ENCODE data around the gene SYNE4. TPM values are rescaled to one million over a fixed set of nuclear protein-coding genes. Genes with fewer than 3 reads are reported as not detected.
A peak's percentile ranks its signal among the peaks of the same experiment; 100 is the strongest.

The SYNE4 gene
- total and polyA plus RNA-seq, 2 of the 4 experiments (the other 2 are of a cell fraction), result 0.27 TPM; not detected in 1

DNA sequence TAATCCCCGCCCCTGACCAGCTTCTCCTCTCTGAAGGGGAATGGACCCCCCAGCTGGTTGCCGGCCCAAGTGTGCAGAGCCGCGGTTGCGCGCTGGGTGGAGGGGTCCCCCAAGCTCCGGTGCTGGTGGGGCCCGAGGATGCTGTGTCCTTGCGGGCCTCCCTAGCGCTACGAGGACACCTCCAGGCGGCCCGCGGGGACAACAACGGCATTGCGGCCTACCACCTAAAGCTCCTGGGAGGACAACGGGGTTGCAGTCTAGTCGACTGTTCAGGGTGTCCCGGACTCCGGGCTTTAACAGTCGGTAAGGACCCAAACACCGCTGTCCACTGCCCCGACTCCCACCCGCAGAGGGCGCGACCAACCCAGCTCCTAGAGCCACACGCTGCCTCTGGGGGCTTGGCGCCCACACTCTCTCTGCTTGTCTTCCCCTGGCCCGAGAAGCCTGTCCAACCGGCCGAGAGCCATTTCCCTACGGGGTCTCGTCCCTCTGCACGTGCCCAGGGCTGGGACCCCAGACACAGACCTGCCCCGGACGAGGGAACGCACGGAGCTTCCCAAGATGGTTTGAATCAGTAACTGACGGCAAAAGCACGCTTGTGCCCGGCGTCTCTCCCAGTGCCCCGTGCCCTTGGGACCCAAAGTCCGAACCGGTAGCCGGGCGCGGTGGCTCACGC is 14.6 kb downstream of the SYNE4 start:
- no peak overlapping the region for H3K4ac ChIP-seq (ENCODE audit: low read depth, low read length)
- CTCF ChIA-PET, result interaction anchor here (1.4 kb wide), 1 partner anchor 47 kb away, joined by 3 read pairs; no protein-coding TSS in a partner anchor
- H3K18ac ChIP-seq (ENCODE audit: low read depth, low read length), result no peak overlapping the region
- no peak overlapping the region for H3K4me3 ChIP-seq (ENCODE audit: insufficient read depth, low read depth, low read length)
- no peak for DNase-seq
- no peak overlapping the region for H2BK5ac ChIP-seq (ENCODE audit: low read depth, low read length, poor library complexity, severe bottlenecking)
- no peak overlapping the region for H3K23ac ChIP-seq (ENCODE audit: low read depth, low read length)
- no peak overlapping the region for H3K9ac ChIP-seq (ENCODE audit: low read depth, low read length)
- no peak overlapping the region for H2AK5ac ChIP-seq (ENCODE audit: low read depth, low read length)
- H3K4me2 ChIP-seq (ENCODE audit: low read depth, low read length), result no peak overlapping the region
- POLR2A ChIA-PET (ENCODE audit: unreplicated experiment), result no interaction called here
- peaks cover 2% of the 10 kb centered on the region; the same call in 1 of the 2 replicates for H3K36me3 ChIP-seq (ENCODE audit: control insufficient read depth, insufficient read depth, low read length)
- H4K91ac ChIP-seq (ENCODE audit: insufficient read depth, low read depth, low read length), result no peak overlapping the region
- H3K9me1 ChIP-seq (ENCODE audit: insufficient read depth, low read length), result no peaks in the 10 kb centered on the region; the same call in 1 of the 2 replicates
- H2AFZ ChIP-seq (replicated peaks; ENCODE audit: low read length, poor library complexity), result peak overlapping the region; percentile 74
- H4K8ac ChIP-seq (ENCODE audit: low read depth in 2 of 2, low read length in 2 of 2), result peak overlapping the region; percentile 5 to 83; a peak in 2 of 4 replicates
- H3K14ac ChIP-seq (replicated peaks; ENCODE audit: low read depth, low read length), result no peak overlapping the region
- no peak overlapping the region for H2AK9ac ChIP-seq (replicated peaks; ENCODE audit: low read depth, low read length, poor library complexity)
- no peak for TF ChIP-seq MAZ (IDR thresholded peaks at IDR 0.05; ENCODE audit: borderline replicate concordance, low read depth, low read length)
- no peak overlapping the region for H3K27ac ChIP-seq (ENCODE audit: insufficient read depth, low read length)
- H4K20me1 ChIP-seq (ENCODE audit: insufficient read depth, low read length), result peaks cover 8% of the 10 kb centered on the region; the same call in 1 of the 2 replicates
- H3K27me3 ChIP-seq (ENCODE audit: control insufficient read depth, insufficient read depth, low read length), result no peaks in the 10 kb centered on the region; the same call in 1 of the 2 replicates
- H4K5ac ChIP-seq (ENCODE audit: low read depth, low read length), result peak overlapping the region; percentile 32
- no TSS peak for BruUV-seq (replicated peaks)
- H3K79me1 ChIP-seq (ENCODE audit: low read depth in 1 of 2, low read length in 2 of 2), result peaks cover 13 to 34% of the 10 kb centered on the region in 2 experiments; a peak in 3 of 4 replicates
- no peak overlapping the region for H3K56ac ChIP-seq (ENCODE audit: extremely low read depth, insufficient read depth, low read length)
- in situ Hi-C loops (cut with MboI; ENCODE audit: low sequenced_read_pairs), result no loop called here
- peaks cover 1% of the 10 kb centered on the region; the same call in 1 of the 2 replicates for H3K4me1 ChIP-seq (ENCODE audit: control insufficient read depth, insufficient read depth, low read length)
- intact Hi-C loops (cut with micrococcal nuclease), result loop anchor here (2.0 kb wide), 1 partner anchor 61 kb away; the partner anchor contains the start of genes THAP8 and WDR62
- no peaks in the 10 kb centered on the region for H3K9me3 ChIP-seq (ENCODE audit: control insufficient read depth, insufficient read depth, low read length)
- H2BK20ac ChIP-seq (ENCODE audit: low read depth, low read length), result no peak overlapping the region
- H2BK15ac ChIP-seq (ENCODE audit: low read depth, low read length), result no peak overlapping the region
- no peak for ATAC-seq (ENCODE audit: low read depth)
- WGBS, 2 experiments (ENCODE audit: extremely low coverage in 2 of 2, insufficient read length in 1 of 2), result 46% methylated on average over 21 of the region's 49 CpGs; no CpG with 5 or more reads in 1 of the 2 experiments
- H2BK120ac ChIP-seq (ENCODE audit: low read depth, low read length), result no peak overlapping the region
- dilution Hi-C loops (cut with HindIII; ENCODE audit: low sequenced_read_pairs, unreplicated experiment), result no loop called here
